Measurements from ENCODE around the gene RNU5D-1. TPM values are rescaled to one million over a fixed set of nuclear protein-coding genes. Genes with fewer than 3 reads are reported as not detected.
A peak's percentile ranks its signal among the peaks of the same experiment; 100 is the strongest.

Gene RNU5D-1
- total and polyA plus RNA-seq, 2 of the 13 experiments (the other 11 are each of a cell fraction or from before 2014, with no cell fraction given), result 165 TPM; not detected in 1

DNA sequence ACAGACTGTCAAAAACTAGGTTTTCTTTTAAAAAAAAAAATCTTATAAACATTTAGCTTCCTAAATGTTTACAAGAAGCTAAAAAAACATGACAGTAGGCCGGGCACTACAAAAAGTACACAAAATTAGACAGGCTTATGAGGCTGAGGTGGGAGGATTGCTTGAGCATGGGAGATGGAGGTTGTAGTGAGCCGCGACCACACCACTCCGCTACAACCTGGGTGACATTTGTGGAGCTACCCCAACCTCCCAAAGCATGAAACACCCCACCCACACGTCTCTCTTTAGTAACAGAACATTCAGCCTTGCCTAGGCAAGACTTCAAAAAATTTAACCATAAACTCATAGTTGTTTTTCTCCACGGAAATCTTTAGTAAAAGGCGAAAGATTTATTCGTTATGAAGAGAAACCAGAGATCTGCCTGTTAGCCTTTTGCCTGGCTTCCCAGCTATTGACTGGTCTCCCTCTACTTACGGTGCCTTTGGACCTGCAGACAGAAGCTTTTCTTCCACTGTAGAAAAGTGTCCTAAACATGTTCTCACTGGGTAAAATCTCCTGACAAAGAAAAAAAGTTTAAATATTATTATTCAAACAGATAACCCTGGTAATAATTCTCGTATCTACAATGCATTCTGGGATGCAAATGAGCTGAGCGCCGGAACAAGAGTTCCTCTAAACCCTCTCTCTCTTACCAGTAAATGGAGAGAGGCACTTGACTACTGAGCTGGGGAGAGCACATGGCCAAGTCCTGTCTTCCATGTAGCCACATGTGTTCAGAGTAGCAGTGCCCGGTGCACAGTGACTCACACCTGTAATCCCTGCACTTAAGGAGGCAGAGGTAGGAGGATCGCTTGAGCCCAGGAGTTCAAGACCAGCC is 9.2 kb downstream of the RNU5D-1 start (continued):
- TF ChIP-seq, protein P1, sequence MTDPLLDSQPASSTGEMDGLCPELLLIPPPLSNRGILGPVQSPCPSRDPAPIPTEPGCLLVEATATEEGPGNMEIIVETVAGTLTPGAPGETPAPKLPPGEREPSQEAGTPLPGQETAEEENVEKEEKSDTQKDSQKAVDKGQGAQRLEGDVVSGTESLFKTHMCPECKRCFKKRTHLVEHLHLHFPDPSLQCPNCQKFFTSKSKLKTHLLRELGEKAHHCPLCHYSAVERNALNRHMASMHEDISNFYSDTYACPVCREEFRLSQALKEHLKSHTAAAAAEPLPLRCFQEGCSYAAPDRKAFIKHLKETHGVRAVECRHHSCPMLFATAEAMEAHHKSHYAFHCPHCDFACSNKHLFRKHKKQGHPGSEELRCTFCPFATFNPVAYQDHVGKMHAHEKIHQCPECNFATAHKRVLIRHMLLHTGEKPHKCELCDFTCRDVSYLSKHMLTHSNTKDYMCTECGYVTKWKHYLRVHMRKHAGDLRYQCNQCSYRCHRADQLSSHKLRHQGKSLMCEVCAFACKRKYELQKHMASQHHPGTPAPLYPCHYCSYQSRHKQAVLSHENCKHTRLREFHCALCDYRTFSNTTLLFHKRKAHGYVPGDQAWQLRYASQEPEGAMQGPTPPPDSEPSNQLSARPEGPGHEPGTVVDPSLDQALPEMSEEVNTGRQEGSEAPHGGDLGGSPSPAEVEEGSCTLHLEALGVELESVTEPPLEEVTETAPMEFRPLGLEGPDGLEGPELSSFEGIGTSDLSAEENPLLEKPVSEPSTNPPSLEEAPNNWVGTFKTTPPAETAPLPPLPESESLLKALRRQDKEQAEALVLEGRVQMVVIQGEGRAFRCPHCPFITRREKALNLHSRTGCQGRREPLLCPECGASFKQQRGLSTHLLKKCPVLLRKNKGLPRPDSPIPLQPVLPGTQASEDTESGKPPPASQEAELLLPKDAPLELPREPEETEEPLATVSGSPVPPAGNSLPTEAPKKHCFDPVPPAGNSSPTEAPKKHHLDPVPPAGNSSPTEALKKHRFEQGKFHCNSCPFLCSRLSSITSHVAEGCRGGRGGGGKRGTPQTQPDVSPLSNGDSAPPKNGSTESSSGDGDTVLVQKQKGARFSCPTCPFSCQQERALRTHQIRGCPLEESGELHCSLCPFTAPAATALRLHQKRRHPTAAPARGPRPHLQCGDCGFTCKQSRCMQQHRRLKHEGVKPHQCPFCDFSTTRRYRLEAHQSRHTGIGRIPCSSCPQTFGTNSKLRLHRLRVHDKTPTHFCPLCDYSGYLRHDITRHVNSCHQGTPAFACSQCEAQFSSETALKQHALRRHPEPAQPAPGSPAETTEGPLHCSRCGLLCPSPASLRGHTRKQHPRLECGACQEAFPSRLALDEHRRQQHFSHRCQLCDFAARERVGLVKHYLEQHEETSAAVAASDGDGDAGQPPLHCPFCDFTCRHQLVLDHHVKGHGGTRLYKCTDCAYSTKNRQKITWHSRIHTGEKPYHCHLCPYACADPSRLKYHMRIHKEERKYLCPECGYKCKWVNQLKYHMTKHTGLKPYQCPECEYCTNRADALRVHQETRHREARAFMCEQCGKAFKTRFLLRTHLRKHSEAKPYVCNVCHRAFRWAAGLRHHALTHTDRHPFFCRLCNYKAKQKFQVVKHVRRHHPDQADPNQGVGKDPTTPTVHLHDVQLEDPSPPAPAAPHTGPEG (CRISPR knock-in tag; IDR thresholded peaks at IDR 0.05), result 0 out of 2 replicates have a peak, but pooled peaks have one; percentile 39
- TF ChIP-seq REXO4 (CRISPR knock-in tag; IDR thresholded peaks at IDR 0.05; ENCODE audit: borderline replicate concordance) (no peak), GFI1 (CRISPR knock-in tag; IDR thresholded peaks at IDR 0.05; ENCODE audit: borderline replicate concordance) (peak; percentile 76), BHLHE40 (IDR thresholded peaks at IDR 0.05; ENCODE audit: low read length) (no peak), BRCA1 (CRISPR knock-in tag; IDR thresholded peaks at IDR 0.05) (no peak), ZMYM4 (CRISPR knock-in tag; IDR thresholded peaks at IDR 0.05) (no peak; the same call in 1 of the 2 replicates), RFXANK (CRISPR knock-in tag; IDR thresholded peaks at IDR 0.05) (peak; percentile 75; the same call in 1 of the 2 replicates), ELF4 (CRISPR knock-in tag; IDR thresholded peaks at IDR 0.05; ENCODE audit: borderline replicate concordance) (no peak), ZNF816 (CRISPR knock-in tag; IDR thresholded peaks at IDR 0.05; ENCODE audit: borderline replicate concordance) (no peak; the same call in 1 of the 2 replicates), FOXM1 (CRISPR knock-in tag; IDR thresholded peaks at IDR 0.05) (no peak), ZNF234 (CRISPR knock-in tag; conservative IDR thresholded peaks at IDR 0.05) (no peak)
- TF ChIP-seq, protein P2, sequence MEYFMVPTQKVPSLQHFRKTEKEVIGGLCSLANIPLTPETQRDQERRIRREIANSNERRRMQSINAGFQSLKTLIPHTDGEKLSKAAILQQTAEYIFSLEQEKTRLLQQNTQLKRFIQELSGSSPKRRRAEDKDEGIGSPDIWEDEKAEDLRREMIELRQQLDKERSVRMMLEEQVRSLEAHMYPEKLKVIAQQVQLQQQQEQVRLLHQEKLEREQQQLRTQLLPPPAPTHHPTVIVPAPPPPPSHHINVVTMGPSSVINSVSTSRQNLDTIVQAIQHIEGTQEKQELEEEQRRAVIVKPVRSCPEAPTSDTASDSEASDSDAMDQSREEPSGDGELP (IDR thresholded peaks at IDR 0.05; ENCODE audit: borderline replicate concordance, low read depth), result 0 out of 2 replicates have a peak, but pooled peaks have one; percentile 11
- TF ChIP-seq, protein P3, sequence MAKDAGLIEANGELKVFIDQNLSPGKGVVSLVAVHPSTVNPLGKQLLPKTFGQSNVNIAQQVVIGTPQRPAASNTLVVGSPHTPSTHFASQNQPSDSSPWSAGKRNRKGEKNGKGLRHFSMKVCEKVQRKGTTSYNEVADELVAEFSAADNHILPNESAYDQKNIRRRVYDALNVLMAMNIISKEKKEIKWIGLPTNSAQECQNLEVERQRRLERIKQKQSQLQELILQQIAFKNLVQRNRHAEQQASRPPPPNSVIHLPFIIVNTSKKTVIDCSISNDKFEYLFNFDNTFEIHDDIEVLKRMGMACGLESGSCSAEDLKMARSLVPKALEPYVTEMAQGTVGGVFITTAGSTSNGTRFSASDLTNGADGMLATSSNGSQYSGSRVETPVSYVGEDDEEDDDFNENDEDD (CRISPR knock-in tag; IDR thresholded peaks at IDR 0.05; ENCODE audit: borderline replicate concordance), result peak; percentile 34; the same call in 1 of the 2 replicates
- TF ChIP-seq, protein P4, sequence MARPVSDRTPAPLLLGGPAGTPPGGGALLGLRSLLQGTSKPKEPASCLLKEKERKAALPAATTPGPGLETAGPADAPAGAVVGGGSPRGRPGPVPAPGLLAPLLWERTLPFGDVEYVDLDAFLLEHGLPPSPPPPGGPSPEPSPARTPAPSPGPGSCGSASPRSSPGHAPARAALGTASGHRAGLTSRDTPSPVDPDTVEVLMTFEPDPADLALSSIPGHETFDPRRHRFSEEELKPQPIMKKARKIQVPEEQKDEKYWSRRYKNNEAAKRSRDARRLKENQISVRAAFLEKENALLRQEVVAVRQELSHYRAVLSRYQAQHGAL (CRISPR knock-in tag; IDR thresholded peaks at IDR 0.05; ENCODE audit: not compliant biosample characterization), result no peak
- TF ChIP-seq, protein P5, sequence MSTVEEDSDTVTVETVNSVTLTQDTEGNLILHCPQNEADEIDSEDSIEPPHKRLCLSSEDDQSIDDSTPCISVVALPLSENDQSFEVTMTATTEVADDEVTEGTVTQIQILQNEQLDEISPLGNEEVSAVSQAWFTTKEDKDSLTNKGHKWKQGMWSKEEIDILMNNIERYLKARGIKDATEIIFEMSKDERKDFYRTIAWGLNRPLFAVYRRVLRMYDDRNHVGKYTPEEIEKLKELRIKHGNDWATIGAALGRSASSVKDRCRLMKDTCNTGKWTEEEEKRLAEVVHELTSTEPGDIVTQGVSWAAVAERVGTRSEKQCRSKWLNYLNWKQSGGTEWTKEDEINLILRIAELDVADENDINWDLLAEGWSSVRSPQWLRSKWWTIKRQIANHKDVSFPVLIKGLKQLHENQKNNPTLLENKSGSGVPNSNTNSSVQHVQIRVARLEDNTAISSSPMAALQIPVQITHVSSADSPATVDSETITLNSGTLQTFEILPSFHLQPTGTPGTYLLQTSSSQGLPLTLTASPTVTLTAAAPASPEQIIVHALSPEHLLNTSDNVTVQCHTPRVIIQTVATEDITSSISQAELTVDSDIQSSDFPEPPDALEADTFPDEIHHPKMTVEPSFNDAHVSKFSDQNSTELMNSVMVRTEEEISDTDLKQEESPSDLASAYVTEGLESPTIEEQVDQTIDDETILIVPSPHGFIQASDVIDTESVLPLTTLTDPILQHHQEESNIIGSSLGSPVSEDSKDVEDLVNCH (CRISPR knock-in tag; IDR thresholded peaks at IDR 0.05), result no peak

Measured in HepG2 (cell line).